WTC11 (cell line): ENCODE results near the gene ALG6. TPM values are rescaled to one million over a fixed set of nuclear protein-coding genes. Genes with fewer than 3 reads are reported as not detected.

Source experiments
- ATAC-seq: fragments of 200-7000 bp; cut with Tn5 transposase; 2 replicates; pipeline ENCODE4 v1.10.0; 2021; ENCODE audit warnings: mild to moderate bottlenecking, moderate library complexity
- CTCF ChIA-PET: fragments of 300-600 bp; sonication (Branson Sonifier 250); formaldehyde crosslinking; loops from one replicate; lab custom pipeline; 2021; ENCODE audit warnings: antibody characterized with exemption; lab: Charles Lee
- POLR2A ChIA-PET: fragments of 350-600 bp; sonication (Branson Sonifier 250); formaldehyde crosslinking; loops from one replicate; lab custom pipeline; 2021; ENCODE audit warnings: antibody characterized with exemption; lab: Charles Lee
- DNase-seq: peaks from one replicate; pipeline ENCODE4 v3.0.0; 2021; ENCODE audit warnings: low spot score
- H3K27ac Mint-ChIP-seq: 2 replicates; pipeline ENCODE4 v1.8.0; 2021; ENCODE audit warnings: mixed read lengths
- H3K27me3 Mint-ChIP-seq: 2 replicates; pipeline ENCODE4 v1.8.0; 2021; ENCODE audit warnings: low read depth, mild to moderate bottlenecking, moderate library complexity, mixed read lengths
- H3K36me3 Mint-ChIP-seq: 2 replicates; pipeline ENCODE4 v1.8.0; 2021; ENCODE audit warnings: mixed read lengths
- H3K4me1 Mint-ChIP-seq: 2 replicates; pipeline ENCODE4 v1.8.0; 2022; ENCODE audit warnings: mixed read lengths
- H3K4me3 Mint-ChIP-seq: 2 replicates; pipeline ENCODE4 v1.8.0; 2021; ENCODE audit warnings: mild to moderate bottlenecking, moderate library complexity, mixed read lengths
- H3K9me3 Mint-ChIP-seq: 2 replicates; pipeline ENCODE4 v1.8.0; 2021; ENCODE audit warnings: mixed read lengths
- AR ChIP-seq: fragments of 250-450 bp; sonication (Bioruptor Pico); IDR thresholded peaks from 2 replicates; pipeline ENCODE4 v1.9.0; 2021; ENCODE audit warnings: mild to moderate bottlenecking
- ATF1 ChIP-seq: sonication (generic); formaldehyde crosslinking; IDR thresholded peaks from 2 replicates; pipeline ENCODE4 v1.8.1; 2023; ENCODE audit warnings: mild to moderate bottlenecking, moderate library complexity, missing genetic modification reagents
- ATF3 ChIP-seq: sonication (generic); formaldehyde crosslinking; conservative IDR thresholded peaks from 2 replicates; pipeline ENCODE4 v1.8.1; 2022; ENCODE audit warnings: mild to moderate bottlenecking, missing genetic modification reagents
- GTF2I ChIP-seq: fragments of 250-450 bp; sonication (Bioruptor Pico); conservative IDR thresholded peaks from 2 replicates; pipeline ENCODE4 v1.4.0; 2021; ENCODE audit warnings: mild to moderate bottlenecking
- JAZF1 ChIP-seq: fragments of 250-450 bp; sonication (Bioruptor Pico); IDR thresholded peaks from 2 replicates; pipeline ENCODE4 v1.9.0; 2021; ENCODE audit warnings: moderate library complexity, mild to moderate bottlenecking, inconsistent platforms
- JUN ChIP-seq: sonication (generic); formaldehyde crosslinking; IDR thresholded peaks from 2 replicates; pipeline ENCODE4 v1.8.0; 2023; ENCODE audit warnings: mild to moderate bottlenecking, missing genetic modification reagents
- MYBL2 ChIP-seq: sonication (generic); formaldehyde crosslinking; IDR thresholded peaks from 2 replicates; pipeline ENCODE4 v1.8.1; 2023; ENCODE audit warnings: mild to moderate bottlenecking, moderate library complexity, missing genetic modification reagents
- NFE2L1 ChIP-seq: sonication (generic); formaldehyde crosslinking; IDR thresholded peaks from 2 replicates; pipeline ENCODE4 v1.8.1; 2023; ENCODE audit warnings: missing genetic modification reagents
- OVOL2 ChIP-seq: fragments of 250-450 bp; sonication (Bioruptor Pico); IDR thresholded peaks from 2 replicates; pipeline ENCODE4 v1.9.0; 2021; ENCODE audit warnings: mild to moderate bottlenecking, borderline replicate concordance
- SMAD3 ChIP-seq: sonication (generic); formaldehyde crosslinking; IDR thresholded peaks from 2 replicates; pipeline ENCODE4 v1.8.0; 2022; ENCODE audit warnings: missing genetic modification reagents, mild to moderate bottlenecking, borderline replicate concordance
- TCF7 ChIP-seq: sonication (generic); formaldehyde crosslinking; IDR thresholded peaks from 2 replicates; pipeline ENCODE4 v1.8.0; 2022; ENCODE audit warnings: mild to moderate bottlenecking, low read depth, missing genetic modification reagents, moderate library complexity
- TP53 ChIP-seq: sonication (generic); formaldehyde crosslinking; IDR thresholded peaks from 2 replicates; pipeline ENCODE4 v1.8.1; 2023; ENCODE audit warnings: mild to moderate bottlenecking, missing genetic modification reagents
- ZBTB43 ChIP-seq: sonication (generic); formaldehyde crosslinking; IDR thresholded peaks from 2 replicates; pipeline ENCODE4 v1.8.1; 2023; ENCODE audit warnings: mild to moderate bottlenecking, missing genetic modification reagents
- ZNF219 ChIP-seq: sonication (generic); formaldehyde crosslinking; IDR thresholded peaks from 2 replicates; pipeline ENCODE4 v1.8.0; 2023; ENCODE audit warnings: missing genetic modification reagents, mild to moderate bottlenecking, borderline replicate concordance
- ZNF263 ChIP-seq: sonication (generic); formaldehyde crosslinking; IDR thresholded peaks from 2 replicates; pipeline ENCODE4 v1.8.1; 2022; ENCODE audit warnings: low read depth, mild to moderate bottlenecking, moderate library complexity, missing genetic modification reagents
- ZNF396 ChIP-seq: fragments of 250-450 bp; sonication (Bioruptor Pico); IDR thresholded peaks from 2 replicates; pipeline ENCODE4 v1.8.0; 2021; ENCODE audit warnings: mild to moderate bottlenecking, moderate library complexity, borderline replicate concordance
- ZNF671 ChIP-seq: fragments of 250-450 bp; sonication (Bioruptor Pico); IDR thresholded peaks from 2 replicates; pipeline ENCODE4 v1.8.0; 2021; ENCODE audit warnings: mild to moderate bottlenecking
- total RNA-seq: library from RNA; stranded (reverse); gene quantifications from 3 replicates; pipeline ENCODE4 v1.2.3, GENCODE V29; 2021
- TF ChIP-seq, protein P1 (sequence below): sonication (generic); formaldehyde crosslinking; IDR thresholded peaks from 2 replicates; pipeline ENCODE4 v1.8.1; 2023; ENCODE audit warnings: mild to moderate bottlenecking, missing genetic modification reagents
- TF ChIP-seq, protein P2 (sequence below): fragments of 250-450 bp; sonication (Bioruptor Pico); IDR thresholded peaks from 2 replicates; pipeline ENCODE4 v1.9.0; 2021; ENCODE audit warnings: mild to moderate bottlenecking
- TF ChIP-seq, protein P3 (sequence below): sonication (generic); formaldehyde crosslinking; IDR thresholded peaks from 2 replicates; pipeline ENCODE4 v1.8.0; 2022; ENCODE audit warnings: mild to moderate bottlenecking, missing genetic modification reagents
- TF ChIP-seq, protein P4 (sequence below): sonication (generic); formaldehyde crosslinking; IDR thresholded peaks from 2 replicates; pipeline ENCODE4 v1.8.1; 2022; ENCODE audit warnings: mild to moderate bottlenecking, moderate library complexity, missing genetic modification reagents

ALG6 gene
- total RNA-seq, 1 experiment from 2014 or later: 17.6 TPM

GRCh38 chr1:63405021-63405420 lies 37.6 kb downstream of the ALG6 start:
- Mint-ChIP-seq H3K4me1 (0 out of 2 replicates have a peak, but pooled peaks cover 2% of the 10 kb centered on the region), H3K9me3 (no peaks in the 10 kb centered on the region), H3K27ac (peak overlapping the region; percentile 32; the same call in 1 of the 2 replicates)
- TF ChIP-seq TCF7: no peak
- no peak for TF ChIP-seq ZNF671 (CRISPR knock-in tag)
- TF ChIP-seq, protein P1, sequence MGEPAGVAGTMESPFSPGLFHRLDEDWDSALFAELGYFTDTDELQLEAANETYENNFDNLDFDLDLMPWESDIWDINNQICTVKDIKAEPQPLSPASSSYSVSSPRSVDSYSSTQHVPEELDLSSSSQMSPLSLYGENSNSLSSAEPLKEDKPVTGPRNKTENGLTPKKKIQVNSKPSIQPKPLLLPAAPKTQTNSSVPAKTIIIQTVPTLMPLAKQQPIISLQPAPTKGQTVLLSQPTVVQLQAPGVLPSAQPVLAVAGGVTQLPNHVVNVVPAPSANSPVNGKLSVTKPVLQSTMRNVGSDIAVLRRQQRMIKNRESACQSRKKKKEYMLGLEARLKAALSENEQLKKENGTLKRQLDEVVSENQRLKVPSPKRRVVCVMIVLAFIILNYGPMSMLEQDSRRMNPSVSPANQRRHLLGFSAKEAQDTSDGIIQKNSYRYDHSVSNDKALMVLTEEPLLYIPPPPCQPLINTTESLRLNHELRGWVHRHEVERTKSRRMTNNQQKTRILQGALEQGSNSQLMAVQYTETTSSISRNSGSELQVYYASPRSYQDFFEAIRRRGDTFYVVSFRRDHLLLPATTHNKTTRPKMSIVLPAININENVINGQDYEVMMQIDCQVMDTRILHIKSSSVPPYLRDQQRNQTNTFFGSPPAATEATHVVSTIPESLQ (CRISPR knock-in tag): no peak
- no peak for TF ChIP-seq ZNF219
- no peak for TF ChIP-seq ZNF396 (CRISPR knock-in tag)
- TF ChIP-seq NFE2L1 (CRISPR knock-in tag): no peak
- TF ChIP-seq, protein P2, sequence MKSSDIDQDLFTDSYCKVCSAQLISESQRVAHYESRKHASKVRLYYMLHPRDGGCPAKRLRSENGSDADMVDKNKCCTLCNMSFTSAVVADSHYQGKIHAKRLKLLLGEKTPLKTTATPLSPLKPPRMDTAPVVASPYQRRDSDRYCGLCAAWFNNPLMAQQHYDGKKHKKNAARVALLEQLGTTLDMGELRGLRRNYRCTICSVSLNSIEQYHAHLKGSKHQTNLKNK (CRISPR knock-in tag): no peak
- TF ChIP-seq MYBL2: no peak
- no peak for TF ChIP-seq ZNF263 (CRISPR knock-in tag)
- no peak for TF ChIP-seq TP53 (CRISPR knock-in tag)
- TF ChIP-seq OVOL2: no peak
- TF ChIP-seq, all 79 proteins: peak for 0
- ChIA-PET CTCF (interaction anchor here (1.4 to 1.6 kb wide), 2 partner anchors 78 to 499 kb away, joined by 3 to 4 read pairs; no protein-coding TSS in a partner anchor), POLR2A (no interaction called here)
- Mint-ChIP-seq H3K36me3 (no peaks in the 10 kb centered on the region), H3K27me3 (no peaks in the 10 kb centered on the region), H3K4me3 (no peak overlapping the region)
- ATAC-seq (no peak), DNase-seq (no peak)

DNA sequence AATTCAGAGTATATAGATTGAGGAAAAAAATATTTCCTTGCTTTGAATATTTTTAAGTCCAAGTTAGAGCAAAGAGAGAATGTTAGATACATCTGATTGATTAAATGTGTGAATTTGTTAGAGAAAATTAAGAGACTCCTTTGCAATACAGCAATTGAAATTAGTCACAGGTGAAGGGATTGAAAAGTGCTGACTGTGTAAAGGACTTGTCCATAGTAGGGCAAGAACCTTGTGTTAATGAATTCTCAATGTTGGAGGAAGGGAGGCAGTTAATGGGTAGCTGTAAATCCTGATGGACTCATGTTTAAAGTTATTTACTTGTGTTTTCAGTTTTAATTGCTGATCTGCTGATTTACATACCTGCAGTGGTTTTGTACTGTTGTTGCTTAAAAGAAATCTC lies 38.6 kb downstream of the ALG6 start:
- DNase-seq (no peak), ATAC-seq (no peak)
- POLR2A ChIA-PET: no interaction called here
- Mint-ChIP-seq H3K4me3 (no peak overlapping the region), H3K4me1 (0 out of 2 replicates have a peak, but pooled peaks cover 2% of the 10 kb centered on the region), H3K9me3 (no peaks in the 10 kb centered on the region), H3K27me3 (no peaks in the 10 kb centered on the region), H3K27ac (no peak overlapping the region), H3K36me3 (no peaks in the 10 kb centered on the region)
- CTCF ChIA-PET: interaction anchor here (1.4 to 1.6 kb wide), 2 partner anchors 79 to 500 kb away, joined by 3 to 4 read pairs; no protein-coding TSS in a partner anchor
- no peak for TF ChIP-seq JUN (CRISPR knock-in tag)

- ATAC-seq: no peak
- H3K36me3 Mint-ChIP-seq: no peaks in the 10 kb centered on the region
- no peak overlapping the region for H3K4me3 Mint-ChIP-seq
- ChIA-PET POLR2A (no interaction called here), CTCF (no interaction called here)
- no peak overlapping the region for H3K27ac Mint-ChIP-seq
- no peaks in the 10 kb centered on the region for H3K27me3 Mint-ChIP-seq
- no peaks in the 10 kb centered on the region for H3K9me3 Mint-ChIP-seq
- H3K4me1 Mint-ChIP-seq: peaks cover 2% of the 10 kb centered on the region; the same call in 1 of the 2 replicates
- DNase-seq: no peak
- TF ChIP-seq AR (CRISPR knock-in tag) (no peak), MYBL2 (no peak), ATF3 (CRISPR knock-in tag) (no peak), TCF7 (no peak), JAZF1 (CRISPR knock-in tag) (no peak), SMAD3 (no peak), ATF1 (no peak), ZBTB43 (CRISPR knock-in tag) (no peak), GTF2I (CRISPR knock-in tag) (no peak)
- TF ChIP-seq, protein P1 (CRISPR knock-in tag): no peak
- TF ChIP-seq, protein P3, sequence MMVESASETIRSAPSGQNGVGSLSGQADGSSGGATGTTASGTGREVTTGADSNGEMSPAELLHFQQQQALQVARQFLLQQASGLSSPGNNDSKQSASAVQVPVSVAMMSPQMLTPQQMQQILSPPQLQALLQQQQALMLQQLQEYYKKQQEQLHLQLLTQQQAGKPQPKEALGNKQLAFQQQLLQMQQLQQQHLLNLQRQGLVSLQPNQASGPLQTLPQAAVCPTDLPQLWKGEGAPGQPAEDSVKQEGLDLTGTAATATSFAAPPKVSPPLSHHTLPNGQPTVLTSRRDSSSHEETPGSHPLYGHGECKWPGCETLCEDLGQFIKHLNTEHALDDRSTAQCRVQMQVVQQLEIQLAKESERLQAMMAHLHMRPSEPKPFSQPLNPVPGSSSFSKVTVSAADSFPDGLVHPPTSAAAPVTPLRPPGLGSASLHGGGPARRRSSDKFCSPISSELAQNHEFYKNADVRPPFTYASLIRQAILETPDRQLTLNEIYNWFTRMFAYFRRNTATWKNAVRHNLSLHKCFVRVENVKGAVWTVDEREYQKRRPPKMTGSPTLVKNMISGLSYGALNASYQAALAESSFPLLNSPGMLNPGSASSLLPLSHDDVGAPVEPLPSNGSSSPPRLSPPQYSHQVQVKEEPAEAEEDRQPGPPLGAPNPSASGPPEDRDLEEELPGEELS (CRISPR knock-in tag): no peak
- TF ChIP-seq, protein P4, sequence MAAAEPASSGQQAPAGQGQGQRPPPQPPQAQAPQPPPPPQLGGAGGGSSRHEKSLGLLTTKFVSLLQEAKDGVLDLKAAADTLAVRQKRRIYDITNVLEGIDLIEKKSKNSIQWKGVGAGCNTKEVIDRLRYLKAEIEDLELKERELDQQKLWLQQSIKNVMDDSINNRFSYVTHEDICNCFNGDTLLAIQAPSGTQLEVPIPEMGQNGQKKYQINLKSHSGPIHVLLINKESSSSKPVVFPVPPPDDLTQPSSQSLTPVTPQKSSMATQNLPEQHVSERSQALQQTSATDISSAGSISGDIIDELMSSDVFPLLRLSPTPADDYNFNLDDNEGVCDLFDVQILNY: no peak
Observed at GRCh38 chr1:63407002-63407401, 39.6 kb downstream of the ALG6 start.
